Islet of Langerhans (tissue), 1 donor: ENCODE data around the gene TCF23.
"Not testable (repeated sequence)": the region's sequence is repeated elsewhere in the genome, so short reads cannot be mapped to it uniquely, and the experiment has no call there.

Source experiments
- FAIRE-seq: peaks from one replicate; lab custom pipeline; 2011; peaks lifted over from hg19 to GRCh38; lab: Jason Lieb, UNC

TCF23 gene

DNA sequence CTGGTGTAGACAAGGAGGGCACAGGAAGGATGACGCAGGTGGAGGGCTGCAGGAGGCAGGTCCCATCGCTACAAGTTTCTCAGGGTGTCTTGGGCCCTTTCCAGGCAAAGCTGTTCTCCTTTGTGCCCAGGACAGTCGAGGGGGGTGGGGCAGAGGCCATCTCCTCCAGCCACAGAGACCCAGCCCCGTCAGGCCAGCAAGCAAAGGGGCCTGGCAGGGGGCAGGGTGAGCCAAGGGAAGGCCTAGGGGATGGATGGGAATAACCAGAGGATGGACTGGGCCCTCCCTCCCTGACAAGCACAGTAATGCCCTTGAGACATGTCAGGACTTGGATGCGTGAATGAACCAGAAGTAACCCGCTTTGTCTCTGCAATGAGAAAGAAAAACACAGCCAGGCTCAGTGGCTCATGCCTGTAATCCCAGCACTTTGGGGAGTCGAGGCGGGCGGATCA lies 6.3 kb downstream of the TCF23 start:
- FAIRE-seq: no peak

DNA sequence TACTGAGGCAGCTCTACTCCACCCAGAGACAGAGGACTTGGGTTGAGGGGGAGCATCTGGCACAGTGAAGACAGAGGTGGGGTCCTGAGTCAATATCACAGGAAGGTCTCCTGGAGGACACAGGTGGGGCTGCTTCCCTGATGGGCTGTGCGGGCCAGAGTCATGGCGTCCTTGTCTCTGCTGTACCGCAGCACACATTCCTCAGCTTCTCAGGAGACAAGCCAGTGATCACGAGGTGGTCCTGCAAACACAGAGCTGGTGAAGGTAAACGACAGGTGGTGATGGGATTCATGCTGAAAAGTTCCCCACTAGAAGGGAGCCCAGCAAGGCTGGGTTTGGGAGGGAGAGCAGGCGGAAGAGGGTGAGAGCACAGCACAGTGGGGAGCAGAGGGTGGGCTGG lies 9.7 kb downstream of the TCF23 start:
- no peak for FAIRE-seq

DNA sequence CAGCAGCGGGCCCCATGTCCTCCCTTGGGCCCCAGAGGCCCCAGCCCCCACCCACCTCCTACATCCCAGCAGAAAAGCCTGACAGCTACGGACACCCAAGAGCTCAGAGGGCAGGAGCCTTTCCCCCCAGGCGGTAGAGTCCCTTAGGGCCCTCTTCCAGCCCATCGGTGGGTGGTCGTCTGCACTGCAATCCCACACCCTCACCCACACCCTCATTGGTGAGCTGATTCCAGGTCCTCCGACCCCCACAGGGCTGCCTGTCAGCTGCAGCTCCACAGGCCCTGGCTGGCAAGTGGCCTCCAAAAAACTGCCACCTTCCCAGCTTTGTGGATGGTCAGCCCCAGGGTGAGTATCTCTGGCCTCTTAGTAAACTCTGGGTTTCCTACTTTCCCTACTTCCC lies 10.5 kb downstream of the TCF23 start:
- FAIRE-seq: no peak

GRCh38 chr2:27160191-27160590 lies 11.4 kb downstream of the TCF23 start:
- FAIRE-seq: no peak

- no peak for FAIRE-seq
Observed at GRCh38 chr2:27162151-27163121, 13.6 kb downstream of the TCF23 start.

DNA sequence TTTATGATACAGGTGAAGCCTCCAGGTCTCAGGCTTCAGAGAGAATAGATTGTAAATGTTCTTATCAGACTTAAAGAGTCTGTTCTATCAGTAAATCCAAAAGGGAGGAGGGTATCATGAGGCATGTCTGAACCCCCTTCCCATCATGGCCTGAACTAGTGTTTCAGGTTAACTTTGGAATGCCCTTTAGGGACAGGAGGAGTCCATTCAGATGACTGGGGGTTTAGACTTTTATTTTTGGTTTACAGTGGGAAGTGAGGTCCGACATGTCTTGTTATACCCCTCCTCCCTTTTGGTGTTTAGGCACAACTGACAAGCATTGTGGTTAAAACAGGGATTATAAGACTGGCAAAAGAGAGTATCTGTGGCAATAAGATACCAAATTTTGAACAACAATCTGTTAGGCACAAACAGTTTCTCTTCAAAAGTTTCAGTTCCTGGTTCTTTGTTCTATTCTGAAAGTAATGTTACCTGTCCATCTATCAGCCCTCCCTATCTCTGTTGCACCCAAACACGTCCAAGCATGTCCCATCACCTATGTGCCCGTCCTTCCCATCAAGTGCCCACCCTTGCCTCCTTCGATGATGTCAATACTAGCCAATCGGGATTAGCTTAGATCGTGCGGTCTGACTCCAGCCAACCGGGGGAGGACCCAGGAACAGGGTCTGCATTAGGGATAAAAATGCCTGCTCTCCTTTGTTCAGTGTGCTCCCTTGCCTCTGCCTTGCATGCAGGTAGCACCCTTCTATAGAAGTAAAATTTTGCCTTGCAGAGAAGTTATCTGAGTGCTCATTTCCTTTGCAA lies 16.4 kb downstream of the TCF23 start:
- FAIRE-seq: no peak

GRCh38 chr2:27170581-27171337 lies 22.0 kb downstream of the TCF23 start:
- no peak for FAIRE-seq

GRCh38 chr2:27171351-27171848 lies 22.6 kb downstream of the TCF23 start:
- no peak for FAIRE-seq

- no peak for FAIRE-seq
Observed at GRCh38 chr2:27174638-27175037, 25.8 kb downstream of the TCF23 start.

GRCh38 chr2:27175330-27175729 lies 26.5 kb downstream of the TCF23 start:
- FAIRE-seq: no peak

DNA sequence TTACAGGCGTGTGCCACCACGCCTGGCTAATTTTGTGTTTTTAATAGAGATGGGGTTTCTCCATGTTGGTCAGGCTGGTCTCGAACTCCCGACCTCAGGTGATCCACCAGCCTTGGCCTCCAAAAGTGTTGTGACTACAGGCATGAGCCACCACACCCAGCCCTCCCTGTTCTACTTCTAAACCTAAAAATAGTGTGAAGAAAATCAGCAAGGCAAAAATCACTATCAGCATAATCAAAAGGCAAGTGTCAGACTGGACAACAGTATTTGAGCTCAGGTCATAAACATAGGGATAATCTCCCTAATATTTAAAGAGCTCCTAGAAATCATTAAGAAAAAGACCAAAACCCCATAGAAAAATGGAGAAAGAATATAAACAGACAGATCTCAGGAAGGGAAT lies 27.0 kb downstream of the TCF23 start:
- FAIRE-seq: not testable (repeated sequence)

DNA sequence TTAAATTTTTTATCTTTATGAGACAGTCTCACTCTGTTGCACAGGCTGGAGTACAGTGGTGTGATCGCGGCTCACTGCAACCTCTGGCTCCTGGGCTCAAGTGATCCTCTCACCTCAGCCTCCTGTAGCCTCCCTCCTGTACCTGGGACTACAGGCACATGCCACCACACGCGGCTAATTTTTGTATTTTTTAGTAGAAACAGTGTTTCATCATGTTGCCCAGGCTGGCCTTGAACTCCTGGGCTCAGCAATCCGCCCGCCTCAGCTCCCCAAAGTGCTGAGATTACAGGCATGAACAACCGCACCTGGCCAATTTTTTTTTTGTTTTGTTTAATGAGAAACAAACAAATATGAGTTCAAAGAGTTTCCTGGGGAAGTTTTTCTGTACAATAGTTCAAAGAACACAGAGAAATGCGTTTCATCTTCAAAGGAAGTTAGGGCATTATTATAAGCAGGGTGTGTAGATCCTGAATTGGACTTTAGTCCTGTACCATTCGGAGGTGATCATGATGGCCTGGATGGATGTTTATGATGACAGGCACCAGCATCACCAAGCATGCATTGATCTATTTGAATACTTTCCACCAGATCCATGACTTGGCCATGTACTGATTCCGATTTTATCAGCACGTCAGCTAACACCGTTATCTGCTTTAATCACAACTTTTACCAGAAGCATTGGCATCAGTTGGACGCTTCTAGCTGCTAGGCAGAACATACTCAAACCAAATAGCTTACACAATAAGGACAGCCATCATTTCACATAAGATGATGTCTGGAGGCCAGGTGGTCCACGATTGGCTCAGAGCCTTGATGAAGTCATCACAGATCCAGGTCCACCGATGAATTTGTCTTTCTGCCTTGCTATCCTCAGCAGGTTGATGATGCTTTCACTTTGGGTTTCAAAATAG lies 28.9 kb downstream of the TCF23 start:
- FAIRE-seq: no peak

DNA sequence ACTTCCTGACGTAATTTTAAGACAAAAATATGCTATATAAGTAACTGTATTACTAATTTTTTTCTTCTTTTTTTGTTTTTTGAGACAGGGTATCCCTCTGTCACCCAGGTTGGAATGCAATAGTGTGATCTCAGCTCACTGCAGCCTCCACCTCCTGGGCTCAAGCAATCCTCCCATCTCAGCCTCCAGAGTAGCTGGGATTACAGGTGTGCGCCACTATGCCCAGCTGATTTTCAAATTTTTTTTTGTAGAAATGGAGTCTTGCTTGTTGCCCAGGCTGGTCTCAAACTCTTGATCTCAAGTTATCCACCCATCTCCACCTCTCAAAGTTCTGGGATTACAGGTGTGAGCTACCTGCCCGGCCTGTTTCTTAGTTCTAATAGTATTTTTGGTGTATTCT lies 29.7 kb downstream of the TCF23 start:
- no peak for FAIRE-seq

DNA sequence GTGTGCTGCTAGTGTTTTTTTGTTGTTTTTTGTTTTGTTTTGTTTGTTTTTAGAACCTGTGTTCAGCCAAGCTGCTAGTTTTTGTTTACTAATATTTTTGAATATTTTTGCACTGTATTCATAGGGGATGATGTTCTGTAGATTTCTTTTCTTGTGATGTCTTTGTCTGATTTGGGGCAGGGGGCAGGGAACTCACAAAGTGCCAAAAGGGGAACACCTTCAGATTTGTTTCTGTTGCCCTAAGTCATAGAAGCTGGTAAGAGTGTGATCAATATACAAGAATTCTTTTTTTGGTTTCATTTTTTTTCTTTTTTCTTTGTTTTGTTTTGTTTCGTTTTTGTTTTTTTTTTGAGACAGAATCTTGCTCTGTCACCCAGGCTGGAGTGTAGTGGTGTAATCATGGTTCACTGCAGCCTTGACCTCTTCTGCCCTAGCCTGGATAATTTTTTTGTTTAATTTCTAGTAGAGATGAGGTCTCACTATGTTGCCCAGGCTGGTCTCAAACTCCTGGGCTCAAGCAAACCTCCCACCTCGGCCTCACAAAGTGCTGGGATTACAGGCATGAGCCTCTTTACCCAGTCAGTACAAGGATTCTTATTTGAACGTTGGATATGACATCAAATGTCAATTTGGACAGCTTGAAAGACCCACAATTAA lies 30.7 kb downstream of the TCF23 start:
- no peak for FAIRE-seq

DNA sequence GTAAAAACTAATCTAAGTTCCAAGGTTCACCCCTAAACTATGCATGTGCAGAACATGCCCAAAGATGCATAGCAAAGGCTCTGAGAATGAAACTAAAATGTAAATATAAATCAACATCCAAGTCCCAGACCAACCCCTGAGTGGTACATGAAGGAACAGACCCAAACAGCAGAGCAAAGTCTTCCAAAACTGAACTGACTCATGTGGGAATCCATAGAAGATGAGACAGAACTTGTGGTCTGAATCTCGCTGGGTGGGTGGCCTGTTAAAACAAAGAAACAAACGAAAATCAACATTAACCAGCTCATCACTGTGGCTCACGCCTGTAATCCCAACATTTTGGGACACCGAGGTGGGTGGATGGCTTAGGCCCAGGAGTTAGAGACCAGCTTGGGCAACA lies 33.5 kb downstream of the TCF23 start:
- no peak for FAIRE-seq

DNA sequence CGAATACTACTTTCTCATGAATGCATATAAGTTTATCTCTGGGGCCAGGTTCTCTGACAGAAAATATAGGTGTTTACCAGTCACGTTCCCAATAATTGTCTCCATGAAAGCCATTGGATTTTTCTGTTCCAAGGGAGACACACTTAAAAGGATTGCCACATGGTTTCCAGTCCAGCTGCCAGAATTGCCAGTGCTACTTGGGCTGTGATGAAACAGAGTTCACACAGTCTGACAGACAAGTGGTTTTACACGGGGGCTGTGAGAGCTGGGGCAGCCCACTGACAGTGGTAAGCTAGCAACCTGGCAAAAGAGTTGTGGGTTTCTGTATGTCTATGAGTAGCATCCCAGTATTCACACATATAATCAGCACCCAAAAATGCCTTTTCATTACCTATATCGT lies 35.3 kb downstream of the TCF23 start:
- FAIRE-seq: no peak

DNA sequence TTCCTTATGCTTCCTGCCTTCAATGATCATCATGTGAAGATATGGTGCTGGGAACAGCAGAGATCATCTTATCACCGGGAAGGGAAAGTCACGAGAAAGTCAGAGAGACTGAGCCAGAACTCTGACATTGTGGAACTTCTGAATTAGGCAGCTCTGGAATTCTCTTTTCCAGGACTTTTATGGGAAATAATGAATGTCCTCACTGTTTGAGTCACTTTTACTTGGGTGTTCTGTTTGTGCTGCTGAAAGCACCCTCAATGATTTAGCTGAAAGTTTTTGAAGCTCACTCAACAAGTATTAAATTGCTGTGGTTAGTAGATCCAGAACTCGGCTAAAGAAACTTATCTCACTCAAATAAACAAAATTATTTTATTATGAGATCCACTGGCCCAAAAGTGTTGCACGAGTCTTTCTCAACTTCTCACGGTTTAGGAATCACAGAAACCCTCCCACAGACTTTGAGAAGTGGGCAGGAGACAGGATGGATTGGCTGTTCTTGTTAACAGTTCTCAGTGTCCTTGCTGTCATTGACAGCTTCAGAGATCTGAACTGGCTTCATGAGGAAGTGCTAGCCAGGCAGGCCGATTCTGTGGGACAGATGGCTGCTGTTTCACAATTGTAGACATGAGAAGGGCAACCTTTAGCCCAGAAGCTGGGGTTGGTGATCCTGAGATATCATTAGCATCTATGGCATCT lies 36.7 kb downstream of the TCF23 start:
- FAIRE-seq: no peak

DNA sequence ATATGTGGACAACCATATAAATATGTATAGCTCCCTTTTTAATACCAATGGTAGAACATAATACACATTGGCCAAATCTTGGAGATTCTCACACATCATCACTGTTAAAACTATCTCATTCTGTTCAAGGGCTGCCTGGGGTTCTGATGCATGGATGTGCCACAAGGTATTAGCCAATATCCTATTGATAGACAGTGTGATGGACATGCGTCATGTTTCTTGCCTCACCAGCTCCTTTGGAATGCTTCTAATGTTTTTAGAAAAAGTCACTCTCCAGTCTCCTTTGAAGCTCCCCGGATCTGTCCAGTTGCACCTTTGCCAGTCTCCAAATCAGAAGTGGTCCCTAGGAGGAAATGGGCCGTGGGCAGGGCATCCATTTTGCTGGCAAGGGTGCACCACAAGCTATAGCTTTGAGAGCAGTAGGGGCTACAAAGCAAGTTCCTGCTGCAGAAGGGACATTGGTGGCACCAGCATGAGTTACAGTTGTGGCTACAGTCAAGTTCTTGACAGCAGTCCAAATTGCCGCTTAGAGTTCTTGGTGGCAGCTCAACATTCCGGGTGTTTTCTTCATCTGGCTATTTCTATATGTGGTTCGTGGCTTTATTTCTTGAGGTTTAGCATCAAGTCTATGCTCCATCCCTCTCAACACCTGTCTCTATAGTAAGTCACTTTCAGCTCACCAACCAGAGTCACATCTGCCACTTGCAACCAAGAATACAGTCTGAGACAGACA lies 38.0 kb downstream of the TCF23 start:
- no peak for FAIRE-seq

DNA sequence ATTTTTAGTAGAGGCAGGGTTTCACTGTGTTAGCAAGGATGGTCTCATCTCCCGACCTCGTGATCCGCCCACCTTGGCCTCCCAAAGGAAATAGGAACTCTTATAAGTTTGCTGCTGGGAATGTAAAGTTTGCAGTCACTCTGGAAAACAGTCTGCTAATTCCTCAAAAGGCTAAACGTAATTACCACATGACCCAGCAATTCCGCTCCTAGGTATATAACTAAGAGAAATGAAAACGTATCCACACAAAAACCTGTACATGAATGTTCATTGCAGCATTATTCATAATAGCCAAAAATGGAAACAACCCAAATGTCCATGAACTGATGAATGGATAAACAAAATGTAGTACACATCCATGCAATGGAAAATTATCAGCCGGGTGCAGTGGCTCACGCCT lies 41.2 kb downstream of the TCF23 start:
- no peak for FAIRE-seq
